Body of pancreas (tissue), 4 donors: Measurements from ENCODE around the gene RXFP4. TPM values are rescaled to one million over a fixed set of nuclear protein-coding genes. Genes with fewer than 3 reads are reported as not detected.

Source experiments
- ATAC-seq: fragments of 150-250 bp; one replicate; pipeline ENCODE4 v1.9.1; 2016
- DNase-seq, 4 donors: peaks; one replicate each; pipeline ENCODE4 v3.0.0-alpha.2; 2019
- H3K27ac ChIP-seq, 4 donors: fragments of 200-600 bp; sonication (generic); 1 replicate in 3 of 4; 2 replicates in 1 of 4; pipeline versions ENCODE4 v1.5.1 to v1.6.1; 2016 to 2019; ENCODE audit warnings: mild to moderate bottlenecking in 1 of 4, mixed read lengths in 1 of 4, moderate library complexity in 1 of 4
- H3K27me3 ChIP-seq, 2 donors: fragments of 200-600 bp; sonication (generic); one replicate each; pipeline ENCODE4 v1.6.0; 2016; ENCODE audit warnings: mild to moderate bottlenecking in 1 of 2
- H3K36me3 ChIP-seq, 2 donors: fragments of 200-600 bp; sonication (generic); replicated peaks in 1 of 2; 2 replicates each; pipeline ENCODE4 v1.5.1; 2016; ENCODE audit warnings: low read depth in 2 of 2; ENCODE audit not compliant: insufficient read depth in 1 of 2
- H3K4me1 ChIP-seq: fragments of 200-600 bp; sonication (generic); one replicate; pipeline ENCODE4 v1.6.0; 2016
- H3K4me3 ChIP-seq, 2 donors: fragments of 200-600 bp; sonication (generic); 1 replicate in 1 of 2; 2 replicates in 1 of 2; pipeline ENCODE4 v1.5.1; 2016 to 2019
- H3K9me3 ChIP-seq, 3 donors: fragments of 200-600 bp; sonication (generic); 1 replicate in 2 of 3; 2 replicates in 1 of 3; pipeline ENCODE4 v1.5.1; 2016
- CTCF ChIP-seq, 7 experiments: fragments of 450-650 bp in 4 of 7; fragments of 200-600 bp in 3 of 7; sonication (generic) in 3 of 7; IDR thresholded peaks; one replicate each; pipeline ENCODE4 v1.5.1; 2016 to 2019; ENCODE audit warnings: antibody characterized with exemption in 7 of 7
- POLR2A ChIP-seq, 3 donors: fragments of 450-650 bp; IDR thresholded peaks; one replicate each; pipeline ENCODE4 v1.6.1; 2016; ENCODE audit warnings: antibody characterized with exemption in 3 of 3, mild to moderate bottlenecking in 2 of 3
- WGBS, 2 donors: methylation state at CpG; one replicate each; pipeline ENCODE4 v1.1.5; 2017; 5-methylcytosine and 5-hydroxymethylcytosine counted together
- intact Hi-C: fragments of 100-400 bp; cut with DNase I; formaldehyde crosslinking; loops from one replicate; pipeline ENCODE4 v1.15.1; 2023
- total RNA-seq, 2 donors: library from RNA; depleted of rRNA; stranded (reverse); fragments of >200 nt; gene quantifications; one replicate each; pipeline ENCODE4 v1.1.0, GENCODE V29; 2016

Gene RXFP4
- total RNA-seq, 2 donors from 2014 or later = 0.26 TPM; not detected in 1

GRCh38 chr1:155951753-155952504 is 10.5 kb downstream of the RXFP4 start:
- 74 to 89% methylated on average over 3 to 6 of the region's 6 CpGs for WGBS, 2 donors
- no peak overlapping the region for H3K27ac ChIP-seq
- ATAC-seq (no peak), DNase-seq (no peak)
- H3K4me3 ChIP-seq = no peak overlapping the region
- H3K27me3 ChIP-seq = no peaks in the 10 kb centered on the region
- H3K4me1 ChIP-seq = no peaks in the 10 kb centered on the region
- peaks cover 0 to 25% of the 10 kb centered on the region in 2 donors for H3K36me3 ChIP-seq
- no peak for TF ChIP-seq CTCF (IDR thresholded peaks at IDR 0.05)
- no peak for TF ChIP-seq POLR2A (IDR thresholded peaks at IDR 0.05)
- H3K9me3 ChIP-seq = no peaks in the 10 kb centered on the region
- intact Hi-C loops = no loop called here

GRCh38 chr1:155952505-155952890 is 11.1 kb downstream of the RXFP4 start:
- no peak for DNase-seq
- Histone ChIP-seq H3K27me3 (no peaks in the 10 kb centered on the region), H3K9me3 (no peaks in the 10 kb centered on the region), H3K4me3 (no peak overlapping the region), H3K36me3 (peaks cover 0 to 28% of the 10 kb centered on the region in 2 donors), H3K4me1 (no peaks in the 10 kb centered on the region), H3K27ac (no peak overlapping the region)
- no peak for TF ChIP-seq POLR2A (IDR thresholded peaks at IDR 0.05)
- no peak for TF ChIP-seq CTCF (IDR thresholded peaks at IDR 0.05)
- intact Hi-C loops = no loop called here
- 91 to 94% methylated on average over 12 to 13 of the region's 13 CpGs for WGBS, 2 donors
- no peak for ATAC-seq

GRCh38 chr1:155954645-155955044 is 13.2 kb downstream of the RXFP4 start:
- DNase-seq (no peak), ATAC-seq (no peak)
- Histone ChIP-seq H3K27ac (no peak overlapping the region), H3K36me3 (peaks cover 0 to 27% of the 10 kb centered on the region in 2 donors), H3K9me3 (no peaks in the 10 kb centered on the region), H3K27me3 (no peaks in the 10 kb centered on the region), H3K4me1 (no peaks in the 10 kb centered on the region), H3K4me3 (no peak overlapping the region)
- TF ChIP-seq CTCF (IDR thresholded peaks at IDR 0.05) (no peak), POLR2A (IDR thresholded peaks at IDR 0.05) (no peak)
- intact Hi-C loops = no loop called here
- WGBS, 2 donors = 93 to 100% methylated on average over 3 of the region's 3 CpGs

GRCh38 chr1:155957411-155957915 is 16.0 kb downstream of the RXFP4 start:
- DNase-seq (no peak), ATAC-seq (no peak)
- no peak overlapping the region for H3K27ac ChIP-seq
- H3K27me3 ChIP-seq = no peaks in the 10 kb centered on the region
- intact Hi-C loops = no loop called here
- H3K9me3 ChIP-seq = no peaks in the 10 kb centered on the region
- no peak for TF ChIP-seq POLR2A (IDR thresholded peaks at IDR 0.05)
- TF ChIP-seq CTCF (IDR thresholded peaks at IDR 0.05) = no peak
- no peak overlapping the region for H3K4me3 ChIP-seq
- WGBS, 2 donors = 91 to 95% methylated on average over 7 to 12 of the region's 12 CpGs
- H3K4me1 ChIP-seq = no peaks in the 10 kb centered on the region
- H3K36me3 ChIP-seq = peaks cover 0 to 21% of the 10 kb centered on the region in 2 donors
